AG04450 (cell line): ENCODE results near the gene ST3GAL5. TPM values are rescaled to one million over a fixed set of nuclear protein-coding genes. Genes with fewer than 3 reads are reported as not detected.
"Not testable (repeated sequence)": the region's sequence is repeated elsewhere in the genome, so short reads cannot be mapped to it uniquely, and the experiment has no call there.

Experiments
- CTCF ChIA-PET: fragments of 300-600, 350-600 bp; formaldehyde crosslinking; extraction: SDS; loops from one replicate; lab custom pipeline; 2022; ENCODE audit warnings: antibody characterized with exemption, inconsistent platforms; lab: Charles Lee
- POLR2A ChIA-PET: fragments of 350-600 bp; formaldehyde crosslinking; extraction: SDS; loops from one replicate; lab custom pipeline; 2021; ENCODE audit warnings: antibody characterized with exemption, inconsistent platforms; lab: Yijun Ruan, JAX
- DNase-seq: peaks from one replicate; pipeline ENCODE4 v3.0.0-alpha.2; 2011; ENCODE audit warnings: low read depth, low spot score
- H3K27ac ChIP-seq: one replicate; pipeline ENCODE4 v1.5.1; 2012; ENCODE audit warnings: low read depth, low read length, control low read depth
- H3K27me3 ChIP-seq: one replicate; pipeline ENCODE4 v1.6.0; 2012; ENCODE audit warnings: low read length; ENCODE audit not compliant: control insufficient read depth, insufficient read depth
- H3K4me3 ChIP-seq: 2 replicates; pipeline ENCODE4 v1.5.1; 2011; ENCODE audit warnings: mild to moderate bottlenecking, low read depth, low read length, control low read depth
- H3K9me3 ChIP-seq: 2 replicates; pipeline ENCODE4 v1.5.1; 2012; ENCODE audit warnings: low read length; ENCODE audit not compliant: control insufficient read depth, insufficient read depth
- CTCF ChIP-seq: IDR thresholded peaks from 2 replicates; pipeline ENCODE4 v1.5.1; 2011; ENCODE audit warnings: low read depth, low read length, control low read depth, inconsistent platforms
- polyA plus RNA-seq: library from polyadenylated mRNA; depleted of rRNA; stranded (reverse); fragments of >200 nt; gene quantifications from 2 replicates; pipeline ENCODE4 v1.2.3, GENCODE V29; 2011

The ST3GAL5 gene
- polyA plus RNA-seq, 1 experiment, result 26.8 TPM

GRCh38 chr2:85838641-85839040 lies 50.1 kb downstream of the ST3GAL5 start:
- TF ChIP-seq CTCF, result no peak
- Histone ChIP-seq H3K27me3 (no peaks in the 10 kb centered on the region), H3K4me3 (no peak overlapping the region), H3K27ac (no peak overlapping the region), H3K9me3 (no peaks in the 10 kb centered on the region)
- ChIA-PET CTCF (interaction anchor here (1.9 to 3.6 kb wide), 2 partner anchors 11 to 241 kb away, joined by 10 to 21 read pairs; no protein-coding TSS in a partner anchor), POLR2A (no interaction called here)
- DNase-seq, result no peak

GRCh38 chr2:85838181-85838580 lies 50.6 kb downstream of the ST3GAL5 start:
- H3K27me3 ChIP-seq, result no peaks in the 10 kb centered on the region
- POLR2A ChIA-PET, result no interaction called here
- CTCF ChIA-PET, result interaction anchor here (1.9 to 3.6 kb wide), 2 partner anchors 11 to 241 kb away, joined by 10 to 21 read pairs; no protein-coding TSS in a partner anchor
- H3K4me3 ChIP-seq, result no peak overlapping the region
- no peaks in the 10 kb centered on the region for H3K9me3 ChIP-seq
- H3K27ac ChIP-seq, result no peak overlapping the region
- no peak for DNase-seq
- no peak for TF ChIP-seq CTCF

- DNase-seq, result no peak
- ChIA-PET POLR2A (no interaction called here), CTCF (interaction anchor here (0.7 to 2.3 kb wide), 2 partner anchors 52 to 245 kb away, joined by 3 to 6 read pairs; no protein-coding TSS in a partner anchor)
- Histone ChIP-seq H3K27ac (no peak overlapping the region), H3K27me3 (peaks cover 2% of the 10 kb centered on the region), H3K9me3 (no peaks in the 10 kb centered on the region), H3K4me3 (no peak overlapping the region)
- TF ChIP-seq CTCF, result no peak
Observed at GRCh38 chr2:85834466-85834865, 54.3 kb downstream of the ST3GAL5 start.

- Histone ChIP-seq H3K27ac (no peak overlapping the region), H3K9me3 (no peaks in the 10 kb centered on the region), H3K27me3 (peaks cover 2% of the 10 kb centered on the region), H3K4me3 (no peak overlapping the region)
- CTCF ChIA-PET, result interaction anchor here (1.4 to 13.1 kb wide), 2 partner anchors 10 to 246 kb away, joined by 3 to 375 read pairs; no protein-coding TSS in a partner anchor
- no peak for TF ChIP-seq CTCF
- DNase-seq, result no peak
- POLR2A ChIA-PET, result no interaction called here
Observed at GRCh38 chr2:85831735-85832134, 57.1 kb downstream of the ST3GAL5 start.

GRCh38 chr2:85830645-85831044 lies 58.1 kb downstream of the ST3GAL5 start:
- CTCF ChIA-PET, result interaction anchor here (0.9 to 13.1 kb wide), 4 partner anchors 11 to 251 kb away, joined by 3 to 375 read pairs (median 3); no protein-coding TSS in a partner anchor
- H3K4me3 ChIP-seq, result no peak overlapping the region
- no peak for DNase-seq
- POLR2A ChIA-PET, result no interaction called here
- H3K27ac ChIP-seq, result no peak overlapping the region
- no peak for TF ChIP-seq CTCF
- peaks cover 2% of the 10 kb centered on the region for H3K27me3 ChIP-seq
- H3K9me3 ChIP-seq, result no peaks in the 10 kb centered on the region

GRCh38 chr2:85829394-85829793 lies 59.4 kb downstream of the ST3GAL5 start:
- H3K4me3 ChIP-seq, H3K27me3 ChIP-seq, H3K9me3 ChIP-seq, POLR2A ChIA-PET, H3K27ac ChIP-seq, DNase-seq: not testable (repeated sequence)
- CTCF ChIA-PET, result interaction anchor here (0.6 to 13.1 kb wide), 4 partner anchors 14 to 253 kb away, joined by 3 to 375 read pairs (median 4); no protein-coding TSS in a partner anchor
